CD4-positive, alpha-beta T cell treated with Interleukin-12 subunit alpha and Interleukin-12 subunit beta, for 1 hour (primary cell): ENCODE measurements around the gene ANK3.
A peak's percentile ranks its signal among the peaks of the same experiment; 100 is the strongest.

Experiments used
- DNase-seq: peaks from one replicate; pipeline ENCODE4 v3.0.0-alpha.2; 2020

Gene ANK3

GRCh38 chr10:60270426-60270825 lies 119.2 kb downstream of the ANK3 start:
- no peak for DNase-seq

GRCh38 chr10:60267802-60268201 lies 121.9 kb downstream of the ANK3 start:
- no peak for DNase-seq

- DNase-seq: no peak
Measured at GRCh38 chr10:60266513-60266912, 123.2 kb downstream of the ANK3 start.

GRCh38 chr10:60262647-60263126 lies 127.0 kb downstream of the ANK3 start:
- no peak for DNase-seq

GRCh38 chr10:60260321-60260720 lies 129.4 kb downstream of the ANK3 start:
- no peak for DNase-seq

- no peak for DNase-seq
Measured at GRCh38 chr10:60258429-60258797, 131.3 kb downstream of the ANK3 start.

GRCh38 chr10:60257767-60258428 lies 131.8 kb downstream of the ANK3 start:
- no peak for DNase-seq

GRCh38 chr10:60254776-60255175 lies 134.9 kb downstream of the ANK3 start:
- no peak for DNase-seq

GRCh38 chr10:60253484-60253883 lies 136.2 kb downstream of the ANK3 start:
- no peak for DNase-seq

- no peak for DNase-seq
Measured at GRCh38 chr10:60252688-60253087, 137.0 kb downstream of the ANK3 start.

GRCh38 chr10:60246382-60246781 lies 143.3 kb downstream of the ANK3 start:
- no peak for DNase-seq

- DNase-seq: no peak
Measured at GRCh38 chr10:60239228-60239627, 150.4 kb downstream of the ANK3 start.

GRCh38 chr10:60238759-60239100 lies 150.9 kb downstream of the ANK3 start:
- DNase-seq: no peak

- no peak for DNase-seq
Measured at GRCh38 chr10:60237977-60238758, 151.5 kb downstream of the ANK3 start.

- DNase-seq: peak; percentile 10
Measured at GRCh38 chr10:60236869-60237524, 152.7 kb downstream of the ANK3 start.

GRCh38 chr10:60235001-60235400 lies 154.7 kb downstream of the ANK3 start:
- no peak for DNase-seq

GRCh38 chr10:60234551-60234950 lies 155.1 kb downstream of the ANK3 start:
- DNase-seq: no peak

- DNase-seq: no peak
Measured at GRCh38 chr10:60230892-60231291, 158.8 kb downstream of the ANK3 start.

GRCh38 chr10:60224066-60224705 lies 165.5 kb downstream of the ANK3 start:
- no peak for DNase-seq

GRCh38 chr10:60222047-60222446 lies 167.6 kb downstream of the ANK3 start:
- no peak for DNase-seq

GRCh38 chr10:60212195-60212594 lies 177.5 kb downstream of the ANK3 start:
- DNase-seq: no peak

GRCh38 chr10:60209874-60210570 lies 179.7 kb downstream of the ANK3 start:
- DNase-seq: no peak
